ENCODE results near the gene KL.

- TF ChIP-seq POLR2A (IDR thresholded peaks at IDR 0.05): no peak
- no peak for TF ChIP-seq CTCF (IDR thresholded peaks at IDR 0.05)
Measured at GRCh38 chr13:32988608-32989289, 27.5 kb upstream of the KL start.
